Endothelial cell (in vitro differentiated cells): ENCODE measurements around the gene MFAP4. TPM values are rescaled to one million over a fixed set of nuclear protein-coding genes. Genes with fewer than 3 reads are reported as not detected.
A peak's percentile ranks its signal among the peaks of the same experiment; 100 is the strongest.

Experiments used
- DNase-seq: peaks from one replicate; pipeline ENCODE4 v3.0.0; 2021; ENCODE audit warnings: low spot score
- H3K27ac Mint-ChIP-seq: one replicate; pipeline ENCODE4 v1.8.0; 2021; ENCODE audit warnings: mixed read lengths, inconsistent platforms; ENCODE audit not compliant: unreplicated experiment
- H3K27me3 Mint-ChIP-seq: one replicate; pipeline ENCODE4 v1.8.0; 2021; ENCODE audit warnings: mild to moderate bottlenecking, moderate library complexity, mixed read lengths, inconsistent platforms; ENCODE audit not compliant: unreplicated experiment
- H3K36me3 Mint-ChIP-seq: one replicate; pipeline ENCODE4 v1.8.0; 2021; ENCODE audit warnings: mild to moderate bottlenecking, low read depth, mixed read lengths, inconsistent platforms; ENCODE audit not compliant: unreplicated experiment
- H3K4me1 Mint-ChIP-seq: one replicate; pipeline ENCODE4 v1.8.0; 2021; ENCODE audit warnings: mild to moderate bottlenecking, mixed read lengths, inconsistent platforms; ENCODE audit not compliant: unreplicated experiment
- H3K4me3 Mint-ChIP-seq: one replicate; pipeline ENCODE4 v1.8.0; 2021; ENCODE audit warnings: mild to moderate bottlenecking, mixed read lengths, inconsistent platforms; ENCODE audit not compliant: unreplicated experiment
- H3K9me3 Mint-ChIP-seq: one replicate; pipeline ENCODE4 v1.8.0; 2021; ENCODE audit warnings: mixed read lengths, inconsistent platforms; ENCODE audit not compliant: unreplicated experiment
- CTCF ChIP-seq: fragments of 200-600 bp; sonication (generic); IDR thresholded peaks from one replicate; pipeline ENCODE4 v1.5.0; 2021; ENCODE audit warnings: antibody characterized with exemption; ENCODE audit not compliant: unreplicated experiment
- total RNA-seq: library from RNA; stranded (reverse); fragmentation: NEBNext Ultra II Directional; extraction: Animal tissue kit (Norgen Biotek cat#: 25700); gene quantifications from one replicate; pipeline ENCODE4 v1.2.1, GENCODE V29; 2021; ENCODE audit not compliant: unreplicated experiment

Gene MFAP4
- total RNA-seq, 1 donor from 2014 or later: 0.67 TPM

- no peak for DNase-seq
- TF ChIP-seq CTCF: no peak
- Mint-ChIP-seq H3K4me1 (peaks cover 2% of the 10 kb centered on the region), H3K27ac (no peak overlapping the region), H3K27me3 (peaks cover 7% of the 10 kb centered on the region), H3K4me3 (no peak overlapping the region), H3K36me3 (no peaks in the 10 kb centered on the region), H3K9me3 (no peaks in the 10 kb centered on the region)
Observed at GRCh38 chr17:19412984-19413383, 26.0 kb upstream of the MFAP4 start.

- Mint-ChIP-seq H3K36me3 (no peaks in the 10 kb centered on the region), H3K9me3 (no peaks in the 10 kb centered on the region), H3K27me3 (peaks cover 7% of the 10 kb centered on the region), H3K27ac (no peak overlapping the region), H3K4me3 (no peak overlapping the region), H3K4me1 (peaks cover 2% of the 10 kb centered on the region)
- no peak for DNase-seq
- no peak for TF ChIP-seq CTCF
Observed at GRCh38 chr17:19412510-19412909, 25.5 kb upstream of the MFAP4 start.

- H3K27ac Mint-ChIP-seq: no peak overlapping the region
- no peaks in the 10 kb centered on the region for H3K36me3 Mint-ChIP-seq
- H3K27me3 Mint-ChIP-seq: peaks cover 7% of the 10 kb centered on the region
- no peak for DNase-seq
- no peak for TF ChIP-seq CTCF
- H3K4me3 Mint-ChIP-seq: no peak overlapping the region
- no peaks in the 10 kb centered on the region for H3K9me3 Mint-ChIP-seq
- H3K4me1 Mint-ChIP-seq: peaks cover 2% of the 10 kb centered on the region
Observed at GRCh38 chr17:19411631-19412030, 24.6 kb upstream of the MFAP4 start.

DNA sequence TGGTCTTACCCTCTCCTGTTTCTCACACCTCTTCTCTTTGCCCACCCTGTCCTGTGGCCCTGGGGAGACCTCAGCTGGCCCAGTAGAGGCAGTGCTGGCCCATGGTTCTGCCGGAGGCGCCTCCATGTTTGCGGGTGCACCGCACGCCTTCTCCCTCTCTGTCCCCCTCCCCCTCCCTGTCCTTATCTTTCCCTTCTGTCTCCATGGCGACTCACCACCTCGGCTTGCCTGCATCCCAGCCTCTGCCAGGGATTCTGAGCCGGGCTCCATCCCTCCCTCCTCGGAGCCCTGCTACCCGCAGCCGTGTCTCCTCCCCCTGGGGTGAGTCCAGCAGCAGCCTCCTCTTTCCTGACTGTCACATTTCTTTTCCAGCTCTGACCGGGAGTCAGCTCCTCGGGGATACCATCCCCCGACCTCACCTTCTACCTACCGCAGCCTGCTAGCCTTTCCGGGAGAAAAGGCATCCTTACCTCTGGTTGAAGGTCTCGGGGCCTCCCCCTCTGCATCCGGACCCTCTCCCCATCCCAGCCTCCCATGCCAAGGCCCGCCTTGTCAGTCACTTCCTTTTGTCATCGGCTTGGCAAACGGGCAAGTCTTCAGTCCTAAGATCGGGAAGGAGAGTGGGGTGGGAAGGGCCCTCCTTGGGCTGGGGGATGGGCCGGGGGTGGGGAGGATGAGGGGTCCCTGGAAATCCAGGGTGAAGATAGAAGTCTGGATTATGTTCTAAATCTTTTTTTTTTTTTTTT, 24.1 kb upstream of the MFAP4 start, which contains the start of gene RNF112:
RNF112 (plus strand) TSS at position 358 of the 746 bp plus-strand sequence; CDS start at position 535, 177 bp downstream.
- Mint-ChIP-seq H3K4me3 (no peak within 1 kb of the TSS), H3K9me3 (no peaks in the 10 kb centered on the region), H3K36me3 (no peaks in the 10 kb centered on the region), H3K27ac (peak within 1 kb of the TSS; percentile 2), H3K27me3 (peaks cover 7% of the 10 kb centered on the region), H3K4me1 (peaks cover 2% of the 10 kb centered on the region)
- no peak for DNase-seq
- no peak for TF ChIP-seq CTCF

DNA sequence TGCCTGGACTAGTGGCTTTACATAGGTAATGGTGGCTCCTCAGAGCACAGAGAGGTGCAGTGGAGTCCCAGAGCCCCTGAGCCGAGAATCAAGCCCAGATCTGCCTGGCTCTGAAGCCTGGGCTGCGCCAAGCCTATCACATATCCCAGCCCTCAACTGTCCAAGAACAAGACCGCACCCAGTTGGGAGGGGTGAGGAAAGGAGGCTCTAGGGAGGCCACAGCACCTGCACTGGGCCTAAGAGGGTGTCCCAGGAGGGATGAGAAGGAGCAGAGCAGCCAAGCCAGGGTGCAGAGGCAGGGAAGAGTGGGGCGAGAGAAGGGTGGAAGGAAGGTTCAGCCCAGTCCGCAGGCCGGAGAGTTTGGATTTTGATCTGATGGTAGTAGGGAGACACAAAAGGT, 23.1 kb upstream of the MFAP4 start:
- H3K9me3 Mint-ChIP-seq: no peaks in the 10 kb centered on the region
- H3K27ac Mint-ChIP-seq: peak overlapping the region; percentile 2
- peaks cover 6% of the 10 kb centered on the region for H3K27me3 Mint-ChIP-seq
- H3K4me1 Mint-ChIP-seq: peaks cover 2% of the 10 kb centered on the region
- H3K36me3 Mint-ChIP-seq: no peaks in the 10 kb centered on the region
- no peak for DNase-seq
- TF ChIP-seq CTCF: no peak
- no peak overlapping the region for H3K4me3 Mint-ChIP-seq
